NCI-H1436 treated with DMSO at 0.1 percent for 48 hours (cell line): Measurements from ENCODE around the gene ADGRG6.
"Not testable (repeated sequence)": the region's sequence is repeated elsewhere in the genome, so short reads cannot be mapped to it uniquely, and the experiment has no call there.

ENCODE experiments used
- DNase-seq: peaks from one replicate; lab custom pipeline; 2025; lab: John Stamatoyannopoulos, UW

ADGRG6 gene

DNA sequence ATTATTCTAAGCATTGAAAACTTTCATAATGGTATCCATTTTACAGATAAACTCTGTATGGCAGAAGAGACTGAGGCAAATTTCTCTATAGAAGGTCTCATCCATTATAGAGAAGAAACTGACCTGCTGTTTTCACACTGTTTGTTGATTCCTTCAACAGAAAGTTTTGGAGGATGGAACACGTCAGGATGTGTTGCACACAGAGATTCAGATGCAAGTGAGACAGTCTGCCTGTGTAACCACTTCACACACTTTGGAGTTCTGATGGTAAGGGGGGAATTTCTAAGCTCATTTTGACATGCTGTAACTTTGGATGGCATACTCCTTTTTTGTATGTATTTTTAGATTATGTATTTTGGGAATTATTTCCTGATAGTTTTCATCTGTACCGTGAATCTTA is 109.3 kb downstream of the ADGRG6 start:
- no peak for DNase-seq

DNA sequence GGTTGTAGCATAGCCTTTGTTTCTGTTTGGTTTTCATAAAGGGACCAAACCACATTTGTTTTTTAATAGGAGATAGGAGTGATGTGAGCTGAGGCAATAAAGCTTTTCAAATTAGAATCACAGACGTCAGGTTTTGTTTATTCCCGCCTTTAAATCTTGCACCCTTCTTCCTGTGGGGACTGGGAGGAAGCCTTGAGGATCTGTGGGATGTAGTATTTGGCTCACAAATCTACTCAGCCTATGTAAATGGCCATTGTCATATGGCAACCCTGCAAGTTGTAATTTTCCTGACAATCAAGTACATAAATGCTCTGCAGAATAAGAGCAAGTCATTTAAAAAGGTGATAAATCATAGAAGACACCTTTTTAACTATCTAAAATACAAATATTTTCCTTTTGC is 110.4 kb downstream of the ADGRG6 start:
- DNase-seq = peak; percentile 22

DNA sequence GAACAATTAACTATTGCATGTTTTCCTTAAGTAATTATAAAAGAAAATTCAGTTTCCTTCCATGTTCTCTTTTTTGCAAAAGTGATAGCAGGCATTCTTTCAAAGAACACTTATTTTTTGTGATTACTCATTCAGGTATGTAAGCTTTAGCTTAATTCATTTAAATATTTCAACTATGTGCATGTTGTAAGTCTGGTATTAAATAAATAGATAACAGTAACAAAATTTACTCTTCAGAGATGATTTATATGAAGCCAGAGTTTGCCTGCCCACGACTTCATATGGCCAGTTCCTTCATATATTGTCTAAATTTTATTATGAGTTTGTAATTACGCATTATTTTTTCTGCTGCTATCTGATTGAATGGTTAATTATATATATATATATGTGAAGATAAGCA is 110.9 kb downstream of the ADGRG6 start:
- DNase-seq = no peak

DNA sequence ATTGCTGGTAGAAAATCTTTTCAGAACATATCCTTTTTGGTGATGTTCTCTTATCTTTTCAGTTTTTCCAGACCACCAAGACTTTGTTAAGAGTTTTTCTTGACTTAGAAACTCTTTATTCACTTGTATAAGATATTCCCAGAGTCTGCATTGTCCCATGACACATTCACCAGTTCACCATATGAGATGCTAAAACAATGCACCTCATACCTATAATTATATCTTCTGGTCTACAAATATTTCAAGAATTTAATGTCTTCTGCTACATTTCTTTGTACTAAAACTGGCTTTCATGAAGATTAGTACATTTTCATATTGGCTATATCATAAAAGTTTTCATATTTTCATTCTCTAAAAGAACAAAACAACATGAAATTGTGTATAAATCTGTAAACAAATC is 111.3 kb downstream of the ADGRG6 start:
- no peak for DNase-seq

DNA sequence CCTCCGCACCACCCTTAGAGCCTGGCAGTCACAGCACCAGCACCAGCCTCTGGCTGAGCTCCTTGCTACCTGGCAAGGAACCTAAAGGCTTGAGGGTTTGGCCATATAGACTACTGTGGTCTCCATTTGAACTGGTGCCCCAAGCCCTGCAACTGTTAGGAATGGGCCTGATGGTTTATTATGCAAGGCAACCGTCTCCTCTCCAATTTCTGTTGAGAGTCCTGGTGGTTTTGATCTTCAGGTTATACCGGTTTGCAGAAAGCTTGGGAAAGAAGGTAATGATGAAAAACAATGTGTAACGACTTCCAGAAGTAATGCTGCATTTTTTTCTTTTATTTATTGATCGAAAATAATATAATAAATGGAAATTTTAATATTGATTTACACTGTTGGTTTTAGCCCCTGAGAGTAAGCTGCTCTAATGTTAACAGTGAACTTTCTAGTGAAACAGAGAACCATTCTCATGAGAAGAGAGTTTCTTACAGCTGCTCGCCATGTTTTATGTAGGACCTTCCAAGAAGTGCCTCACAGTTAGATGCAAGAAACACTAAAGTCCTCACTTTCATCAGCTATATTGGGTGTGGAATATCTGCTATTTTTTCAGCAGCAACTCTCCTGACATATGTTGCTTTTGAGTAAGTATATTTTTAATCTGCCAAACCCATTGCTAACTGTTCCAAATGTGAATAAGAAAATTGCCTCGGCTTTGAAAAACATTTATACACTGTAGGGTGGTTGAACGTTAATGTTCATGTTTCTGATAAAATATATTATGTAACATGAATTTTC is 112.8 kb downstream of the ADGRG6 start:
- no peak for DNase-seq

DNA sequence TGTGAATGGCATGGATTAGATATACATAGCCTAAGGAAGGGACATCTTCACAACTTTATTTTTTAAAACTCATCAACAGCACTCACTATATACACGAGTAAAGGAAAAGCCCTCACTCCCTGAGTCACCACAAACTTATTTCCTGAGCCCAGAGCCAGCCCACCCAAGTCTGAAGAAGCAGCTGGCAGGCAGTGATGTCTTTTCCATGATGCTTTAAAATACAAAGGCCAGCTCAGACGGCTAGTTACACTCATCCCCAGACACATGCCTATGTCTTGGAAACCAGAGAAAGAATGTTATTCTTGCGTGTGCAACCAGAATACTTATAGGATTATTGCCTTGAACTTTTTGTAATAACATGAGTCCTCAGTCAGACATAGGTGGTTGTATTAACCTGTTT is 114.4 kb downstream of the ADGRG6 start:
- DNase-seq = no peak

DNA sequence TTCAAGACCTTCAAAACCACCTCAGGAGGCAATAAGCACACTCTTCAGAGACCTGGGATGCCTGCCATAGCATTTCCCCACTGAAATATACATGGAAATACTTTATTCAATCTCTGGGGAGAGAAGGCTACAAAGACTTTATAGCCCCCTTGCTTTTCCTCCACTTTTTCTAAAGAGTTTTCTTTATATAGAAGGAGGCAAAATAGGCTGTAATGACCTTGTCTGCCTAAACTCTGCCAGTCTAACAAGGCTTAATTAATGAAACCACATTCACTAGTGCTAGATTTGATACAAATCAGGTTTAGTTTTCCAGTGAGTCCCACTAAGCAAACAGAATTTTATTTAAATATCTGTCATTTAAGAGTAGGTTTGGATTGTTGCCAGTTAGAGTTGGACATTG is 114.9 kb downstream of the ADGRG6 start:
- DNase-seq = no peak

DNA sequence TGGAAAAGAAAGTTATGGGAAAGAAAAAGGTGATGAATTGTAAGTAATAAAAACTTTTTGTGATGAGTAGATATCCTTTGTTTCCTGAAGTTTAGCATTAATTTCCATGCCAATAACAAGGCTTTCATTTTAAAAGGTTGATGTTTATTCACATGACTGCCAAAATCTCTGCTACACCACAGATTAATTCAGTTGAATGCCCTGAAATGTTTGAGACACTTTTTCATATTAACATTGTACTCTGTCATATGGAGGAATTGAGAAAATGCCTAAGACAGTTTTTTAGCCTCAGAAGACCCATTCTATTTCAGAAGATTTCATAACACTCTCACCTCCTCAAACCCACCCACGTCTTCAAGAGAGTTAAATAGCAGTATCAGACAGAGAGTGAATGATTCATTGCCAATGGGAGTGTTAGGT is 115.5 kb downstream of the ADGRG6 start:
- DNase-seq = no peak

DNA sequence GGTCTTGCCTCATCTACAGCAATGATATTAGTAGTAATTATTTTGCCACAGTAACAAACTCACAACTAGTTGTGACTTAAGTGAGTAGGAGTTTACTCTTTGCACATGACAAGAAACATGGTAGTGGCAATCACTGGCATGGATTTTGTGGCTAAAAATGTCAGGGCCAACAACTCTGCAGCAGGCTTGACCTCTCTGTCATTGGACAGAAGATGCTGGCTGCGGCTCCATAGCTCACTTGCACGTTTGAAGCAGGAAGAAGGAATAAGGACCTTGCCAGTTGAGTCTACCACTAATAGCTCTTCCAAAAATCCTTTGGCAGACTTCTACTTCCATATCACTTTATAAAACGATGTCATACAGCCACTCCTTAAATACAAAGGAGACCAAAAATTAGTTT is 117.3 kb downstream of the ADGRG6 start:
- no peak for DNase-seq

DNA sequence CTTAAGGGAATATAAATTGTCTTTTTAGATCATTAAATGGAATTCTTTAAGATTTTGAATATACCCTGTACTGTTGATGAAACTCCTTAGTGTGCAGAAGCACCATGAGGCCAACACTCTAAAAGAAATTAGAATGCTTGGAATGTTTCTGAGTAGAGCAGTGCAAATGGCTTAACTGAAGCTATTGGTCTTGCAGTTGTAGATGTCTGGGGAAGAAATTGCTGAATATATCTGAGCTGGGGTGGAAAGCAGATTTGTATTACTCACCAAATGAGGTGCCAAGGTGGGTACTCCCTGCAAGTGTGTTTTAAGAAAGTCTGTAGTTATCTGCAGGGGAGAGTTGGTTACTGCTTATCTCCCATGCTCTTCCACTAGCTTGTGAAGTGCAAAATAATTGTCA is 119.0 kb downstream of the ADGRG6 start:
- DNase-seq = no peak

DNA sequence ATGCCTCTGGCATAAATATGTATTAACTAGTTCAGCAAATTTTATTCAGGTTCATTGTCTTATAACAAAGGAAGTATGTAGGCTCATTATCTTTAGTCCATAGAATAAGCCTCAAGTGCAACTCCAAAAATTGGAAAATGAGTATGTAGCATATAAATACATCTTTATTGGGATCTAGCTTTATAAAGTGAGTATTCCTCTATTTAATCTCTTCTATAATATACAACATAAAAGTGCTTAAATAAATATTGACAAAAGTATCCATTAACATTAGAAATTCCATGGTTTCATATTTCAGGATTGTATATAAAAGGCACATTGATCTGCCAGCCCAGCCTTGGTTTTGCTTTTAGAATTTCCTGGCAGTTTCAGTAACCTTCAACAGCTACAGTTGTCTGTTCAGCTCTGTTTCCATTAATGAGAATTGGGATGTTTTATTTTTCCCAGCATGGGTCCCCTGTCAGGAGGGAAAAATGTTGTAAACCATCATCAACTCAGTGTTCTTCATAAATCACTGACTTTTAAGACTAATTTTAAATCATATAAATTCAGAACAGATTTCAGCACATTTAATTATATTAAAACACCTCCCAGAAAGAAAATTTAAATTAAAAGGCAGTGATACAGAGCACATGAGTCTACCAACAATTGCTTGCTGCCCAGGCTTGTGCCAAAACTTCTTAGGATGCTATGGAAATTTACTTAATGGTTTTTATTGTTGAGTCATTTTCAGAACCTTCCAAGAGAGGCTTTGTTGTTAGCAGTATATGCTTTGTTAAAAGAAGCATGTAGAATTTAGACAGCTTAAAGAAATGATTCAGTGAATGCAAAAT is 119.7 kb downstream of the ADGRG6 start:
- DNase-seq = no peak

DNA sequence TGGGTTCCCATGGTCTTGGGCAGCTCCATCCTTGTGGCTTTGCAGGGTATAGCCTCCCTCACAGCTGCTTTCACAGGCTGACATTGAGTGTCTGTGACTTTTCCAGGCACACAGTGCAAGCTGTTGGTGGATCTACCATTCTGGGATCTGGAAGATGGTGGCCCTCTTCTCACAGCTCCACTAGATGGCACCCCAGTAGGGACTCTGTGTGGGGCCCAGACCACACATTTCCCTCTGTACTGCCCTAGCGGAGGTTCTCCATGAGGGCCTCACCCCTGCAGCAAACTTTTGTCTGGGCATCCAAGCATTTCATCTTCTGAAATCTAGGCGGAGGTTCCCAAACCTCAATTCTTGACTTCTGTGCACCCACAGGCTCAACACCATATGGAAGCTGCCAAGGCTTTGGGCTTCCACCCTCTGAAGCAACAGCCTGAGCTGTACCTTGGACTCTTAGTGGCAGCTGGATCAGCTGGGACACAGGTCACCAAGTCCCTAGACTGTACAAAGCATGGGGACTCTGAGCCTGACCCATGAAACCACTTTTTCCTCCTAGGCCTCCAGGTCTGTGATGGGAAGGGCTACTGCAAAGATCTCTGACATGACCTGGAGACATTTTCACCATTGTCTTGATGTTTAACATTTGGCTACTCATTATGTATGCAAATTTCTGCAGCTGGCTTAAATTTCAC is 124.8 kb downstream of the ADGRG6 start:
- not testable (repeated sequence) for DNase-seq

DNA sequence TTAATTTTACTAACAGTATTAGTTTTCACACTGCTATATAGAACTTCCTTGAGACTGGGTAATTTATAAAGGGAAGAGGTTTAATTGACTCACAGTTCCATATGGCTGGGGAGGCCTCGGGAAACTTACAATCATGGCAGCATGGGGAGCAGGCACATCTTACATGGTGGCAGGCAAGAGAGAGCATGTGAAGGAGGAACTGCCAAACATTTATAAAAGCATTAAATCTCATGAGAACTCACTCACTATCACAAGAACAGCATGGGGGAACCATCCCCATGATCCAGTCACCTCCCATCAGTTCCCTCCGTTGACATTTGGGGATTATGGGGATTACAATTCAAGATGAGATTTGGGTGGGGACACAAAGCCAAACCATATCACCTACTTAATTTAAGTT is 126.7 kb downstream of the ADGRG6 start:
- not testable (repeated sequence) for DNase-seq

DNA sequence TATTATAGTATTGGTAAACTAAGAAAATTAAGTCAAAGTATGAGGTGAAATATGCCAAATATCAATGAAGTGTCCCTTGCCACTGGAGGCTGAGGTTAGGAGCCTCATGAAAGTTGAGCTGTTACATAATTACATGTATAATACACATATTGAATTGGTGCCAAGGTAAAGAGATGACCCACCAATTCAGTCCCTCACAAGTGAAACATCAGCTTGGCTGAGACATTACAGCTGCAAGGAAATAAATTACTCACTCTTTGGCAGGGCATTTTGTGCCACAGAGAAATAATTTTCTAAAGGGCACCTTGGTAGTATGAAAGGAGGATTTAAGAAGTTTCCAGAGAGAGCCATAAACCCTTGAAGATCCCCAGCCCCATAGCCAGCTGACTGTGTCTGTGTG is 127.4 kb downstream of the ADGRG6 start:
- no peak for DNase-seq

DNA sequence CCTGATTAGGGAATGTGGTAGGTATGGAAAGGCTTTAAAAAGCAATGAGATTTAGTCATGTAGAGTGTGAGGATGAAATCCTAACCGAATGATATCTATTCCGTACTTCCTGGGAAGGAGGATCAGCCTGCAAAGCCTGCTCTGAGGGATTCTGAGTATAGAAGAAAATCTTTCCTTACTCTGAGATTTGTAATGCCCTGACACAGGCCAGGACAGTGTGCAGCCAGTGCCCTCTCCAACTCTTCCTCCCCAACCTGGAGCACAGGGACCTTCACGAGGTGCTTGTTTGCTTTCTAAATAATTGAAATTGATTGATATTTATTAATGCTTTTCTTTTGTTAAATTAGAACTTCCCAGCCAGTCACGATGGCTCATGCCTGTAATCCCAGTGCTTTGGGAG is 131.6 kb downstream of the ADGRG6 start:
- DNase-seq = no peak

DNA sequence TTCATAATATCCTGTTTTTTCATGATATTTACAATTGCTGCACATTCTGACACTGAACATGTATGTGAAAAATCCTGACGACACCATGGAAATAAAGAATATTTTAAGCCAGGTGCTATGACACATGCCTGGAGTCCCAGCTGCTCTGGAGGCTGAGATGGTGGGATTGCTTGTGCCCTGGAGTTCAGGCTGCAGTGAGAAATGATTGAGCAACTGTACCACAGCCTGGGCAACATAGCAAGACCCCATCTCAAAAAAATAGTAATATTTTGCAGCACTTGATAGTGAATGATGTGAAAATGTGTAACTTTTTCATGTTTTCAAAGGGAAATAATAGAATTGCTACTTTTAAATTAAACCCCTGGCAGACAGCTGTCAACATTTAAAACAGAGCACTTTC is 137.1 kb downstream of the ADGRG6 start:
- DNase-seq = no peak

DNA sequence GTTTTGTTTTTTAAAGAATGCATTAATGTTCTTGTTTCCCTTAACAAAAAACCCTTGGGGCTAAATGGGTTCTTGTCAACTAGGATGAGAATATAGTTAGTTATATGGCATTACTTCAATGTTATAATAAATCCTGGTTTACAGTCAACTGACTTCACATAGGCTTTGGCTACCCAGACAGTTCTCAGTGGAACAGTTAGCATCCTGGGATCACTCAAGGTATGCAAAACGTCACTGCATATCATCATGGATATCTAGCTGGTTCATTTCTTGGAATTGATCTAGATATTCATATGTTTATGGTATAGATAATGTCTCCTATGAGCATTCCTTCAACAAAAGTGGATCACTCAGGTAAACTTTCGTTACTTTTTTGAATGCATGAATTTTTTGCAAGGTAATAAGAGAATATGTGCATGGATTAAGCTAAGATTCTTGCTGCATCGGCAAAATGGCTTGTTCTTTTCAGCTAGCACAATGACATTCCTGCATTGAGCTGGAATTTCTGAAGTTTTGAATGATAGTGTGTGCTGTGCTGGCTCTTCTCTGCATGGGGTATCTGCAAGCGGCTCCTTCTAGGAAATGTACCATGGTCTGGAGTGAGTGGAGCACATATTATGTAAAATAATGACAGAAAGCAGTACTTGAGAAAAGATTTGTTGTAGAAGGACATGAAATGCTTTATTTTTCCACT is 138.9 kb downstream of the ADGRG6 start:
- DNase-seq = no peak

DNA sequence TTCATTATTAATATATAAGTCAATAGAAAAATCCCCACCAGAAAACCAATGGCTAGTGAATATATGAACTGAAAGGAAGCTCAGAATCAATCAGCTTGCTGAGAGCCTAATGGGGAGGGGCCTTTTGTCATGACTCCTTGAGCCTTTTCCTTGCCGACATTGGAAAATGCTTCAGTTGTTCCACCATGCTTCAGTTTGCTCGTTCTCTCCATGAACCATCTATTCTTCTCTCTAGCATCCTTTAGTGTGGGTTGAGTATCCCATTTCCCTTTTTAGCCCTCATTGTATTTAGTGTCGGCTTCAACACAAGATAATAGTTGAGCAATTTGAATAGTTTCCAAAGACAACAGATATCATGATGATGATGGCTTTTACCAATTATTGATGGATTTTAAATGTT is 139.9 kb downstream of the ADGRG6 start:
- DNase-seq = no peak

DNA sequence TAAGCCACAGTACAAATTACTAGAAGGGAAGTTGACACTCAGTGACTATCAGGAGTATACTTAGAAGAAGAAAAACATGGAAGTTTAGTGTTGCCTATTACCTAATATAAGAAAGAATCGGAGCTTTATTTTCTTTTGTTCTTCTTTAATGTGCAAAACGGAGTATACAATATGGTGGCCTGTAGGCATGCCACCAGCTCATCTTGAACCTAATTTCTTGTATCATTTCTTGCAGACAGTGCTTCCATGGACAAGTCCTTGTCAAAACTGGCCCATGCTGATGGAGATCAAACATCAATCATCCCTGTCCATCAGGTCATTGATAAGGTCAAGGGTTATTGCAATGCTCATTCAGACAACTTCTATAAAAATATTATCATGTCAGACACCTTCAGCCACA is 141.3 kb downstream of the ADGRG6 start:
- no peak for DNase-seq

DNA sequence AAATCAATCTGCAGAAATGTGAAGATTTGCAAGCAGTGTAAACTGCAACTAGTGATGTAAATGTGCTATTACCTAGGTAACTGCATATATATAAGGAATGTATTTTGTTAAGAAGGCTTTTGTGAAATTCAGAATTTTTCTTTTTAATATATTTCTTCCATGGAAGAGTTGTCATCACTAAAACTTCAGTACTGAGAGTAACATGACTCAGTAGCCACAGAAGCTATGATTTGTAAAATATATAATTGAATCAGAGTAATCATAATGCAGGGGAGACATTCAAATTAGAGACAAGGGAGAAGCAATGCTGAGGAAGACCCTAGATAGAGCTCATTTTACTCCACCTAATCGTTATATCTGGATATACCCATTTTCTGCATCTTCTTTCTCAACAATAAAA is 141.7 kb downstream of the ADGRG6 start:
- no peak for DNase-seq

DNA sequence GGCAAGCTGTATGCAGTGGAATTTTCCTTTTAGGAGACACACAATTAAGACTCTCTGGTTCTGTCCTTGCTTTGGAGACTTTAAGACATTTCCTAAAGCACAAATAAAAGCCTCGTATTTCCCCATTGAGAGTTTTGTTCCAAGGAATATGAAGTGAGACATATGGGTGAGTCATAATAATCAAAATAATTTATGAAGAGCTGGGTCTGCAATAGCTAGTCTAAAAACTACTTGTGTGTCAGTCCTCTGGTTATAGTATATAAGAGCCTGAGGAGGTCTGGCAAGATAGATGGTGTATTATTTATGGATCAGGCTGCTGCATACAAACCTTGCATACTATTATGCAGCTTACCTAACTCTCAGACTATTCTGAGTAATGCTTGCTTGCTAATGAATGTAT is 142.6 kb downstream of the ADGRG6 start:
- no peak for DNase-seq

DNA sequence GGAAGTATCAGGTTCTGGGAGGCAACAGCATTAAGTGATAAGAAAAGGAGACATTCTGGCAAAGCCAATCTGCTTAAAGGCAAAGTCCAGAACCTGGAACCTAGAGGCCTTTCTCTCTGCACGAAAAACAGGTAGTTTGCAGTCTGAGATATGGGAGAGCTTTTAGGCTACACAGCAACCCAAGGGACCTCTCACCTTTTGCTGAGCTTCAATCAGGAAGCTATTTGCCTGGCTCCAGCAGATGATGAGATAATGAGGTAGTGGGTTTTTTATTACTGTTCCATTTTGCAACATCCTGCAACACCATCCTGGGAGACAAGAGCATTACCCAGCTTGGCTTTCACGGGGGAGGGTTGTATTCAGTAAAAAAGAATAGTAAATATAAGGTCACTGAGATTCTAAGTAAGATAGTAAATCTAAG is 143.1 kb downstream of the ADGRG6 start:
- DNase-seq = peak; percentile 82
